GM23338 (cell line): ENCODE results near the gene DNASE1L1. TPM values are rescaled to one million over a fixed set of nuclear protein-coding genes. Genes with fewer than 3 reads are reported as not detected.

Source experiments
- ATAC-seq: fragments of 200-7000 bp; cut with Tn5 transposase; 3 replicates; pipeline ENCODE4 v1.9.1; 2020
- DNase-seq: peaks from one replicate; pipeline ENCODE4 v3.0.0-alpha.2; 2015; ENCODE audit warnings: low spot score
- H2AFZ ChIP-seq: fragments of 200-600 bp; sonication (generic); 2 replicates; pipeline ENCODE4 v1.8.0; 2016; ENCODE audit warnings: antibody characterized with exemption, mild to moderate bottlenecking, moderate library complexity
- H3F3A ChIP-seq: fragments of 200-600 bp; sonication (generic); replicated peaks from 2 replicates; pipeline ENCODE4 v1.8.0; 2017; ENCODE audit warnings: antibody characterized with exemption, mixed run types, low read depth
- H3K27ac ChIP-seq: fragments of 200-600 bp; sonication (generic); 2 replicates; pipeline ENCODE4 v1.6.1; 2016; ENCODE audit warnings: low read depth
- H3K27me3 ChIP-seq: fragments of 200-600 bp; sonication (generic); 2 replicates; pipeline ENCODE4 v1.8.0; 2016; ENCODE audit warnings: mild to moderate bottlenecking, mixed run types, moderate library complexity; ENCODE audit not compliant: insufficient read depth
- H3K36me3 ChIP-seq: fragments of 200-600 bp; sonication (generic); 2 replicates; pipeline ENCODE4 v1.8.0; 2016; ENCODE audit warnings: mild to moderate bottlenecking; ENCODE audit not compliant: insufficient read depth
- H3K4me1 ChIP-seq: fragments of 200-600 bp; sonication (generic); 2 replicates; pipeline ENCODE4 v1.8.0; 2016; ENCODE audit warnings: mild to moderate bottlenecking, moderate library complexity; ENCODE audit not compliant: insufficient read depth
- H3K4me2 ChIP-seq: fragments of 200-600 bp; sonication (generic); 2 replicates; pipeline ENCODE4 v1.7.1; 2017; ENCODE audit warnings: mixed run types
- H3K4me3 ChIP-seq: fragments of 200-600 bp; sonication (generic); 2 replicates; pipeline ENCODE4 v1.6.1; 2016; ENCODE audit warnings: mixed run types
- H3K79me2 ChIP-seq: fragments of 200-600 bp; sonication (generic); replicated peaks from 2 replicates; pipeline ENCODE4 v1.8.0; 2017; ENCODE audit warnings: mild to moderate bottlenecking; ENCODE audit not compliant: insufficient read depth
- H3K9me2 ChIP-seq: fragments of 200-600 bp; sonication (generic); 2 replicates; pipeline ENCODE4 v1.8.0; 2017; ENCODE audit not compliant: insufficient read depth
- H4K20me1 ChIP-seq: fragments of 200-600 bp; sonication (generic); replicated peaks from 2 replicates; pipeline ENCODE4 v1.8.0; 2017; ENCODE audit warnings: mild to moderate bottlenecking; ENCODE audit not compliant: insufficient read depth
- H3K27ac Mint-ChIP-seq: 2 replicates; pipeline ENCODE4 v1.8.0; 2020; ENCODE audit warnings: inconsistent platforms, mild to moderate bottlenecking, moderate library complexity, mixed read lengths
- H3K27me3 Mint-ChIP-seq: 3 replicates; pipeline ENCODE4 v1.8.0; 2022; ENCODE audit warnings: low read depth, mild to moderate bottlenecking, moderate library complexity, mixed read lengths, inconsistent platforms; ENCODE audit not compliant: insufficient read depth, poor library complexity
- H3K36me3 Mint-ChIP-seq: 3 replicates; pipeline ENCODE4 v1.8.0; 2021; ENCODE audit warnings: low read depth, mild to moderate bottlenecking, inconsistent platforms, moderate library complexity, mixed read lengths
- H3K4me1 Mint-ChIP-seq: 3 replicates; pipeline ENCODE4 v1.8.0; 2020; ENCODE audit warnings: mild to moderate bottlenecking, inconsistent platforms, mixed read lengths
- H3K4me3 Mint-ChIP-seq: 3 replicates; pipeline ENCODE4 v1.8.0; 2021; ENCODE audit warnings: moderate library complexity, mild to moderate bottlenecking, inconsistent platforms, mixed read lengths
- H3K9me3 Mint-ChIP-seq: 3 replicates; pipeline ENCODE4 v1.8.0; 2020; ENCODE audit warnings: moderate library complexity, mild to moderate bottlenecking, inconsistent platforms, mixed read lengths
- CREB1 ChIP-seq: fragments of 250-450 bp; sonication (Bioruptor Pico); IDR thresholded peaks from 2 replicates; pipeline ENCODE4 v1.5.0; 2020; ENCODE audit warnings: low read depth, mild to moderate bottlenecking, moderate library complexity
- CTCF ChIP-seq, 2 experiments: fragments of 200-600 bp in 1 of 2; sonication (generic) in 1 of 2; conservative IDR thresholded peaks; 2 replicates each; pipeline versions ENCODE4 v1.5.1 to v1.6.1; 2016 to 2017; ENCODE audit warnings: antibody characterized with exemption in 2 of 2, low read depth in 2 of 2, mild to moderate bottlenecking in 2 of 2, moderate library complexity in 1 of 2
- ETS1 ChIP-seq: IDR thresholded peaks from 2 replicates; pipeline ENCODE4 v1.6.1; 2016; ENCODE audit warnings: antibody characterized with exemption
- EZH2 ChIP-seq: fragments of 200-600 bp; sonication (generic); IDR thresholded peaks from one replicate; pipeline ENCODE4 v1.8.0; 2017; ENCODE audit warnings: antibody characterized with exemption, mild to moderate bottlenecking, low read depth; ENCODE audit not compliant: unreplicated experiment
- EZH2phosphoT487 ChIP-seq: fragments of 200-600 bp; sonication (generic); IDR thresholded peaks from one replicate; pipeline ENCODE4 v1.8.1; 2018; ENCODE audit warnings: antibody characterized with exemption; ENCODE audit not compliant: unreplicated experiment
- JUNB ChIP-seq: IDR thresholded peaks from one replicate; pipeline ENCODE4 v1.6.1; 2016; ENCODE audit warnings: antibody characterized with exemption; ENCODE audit not compliant: unreplicated experiment
- NANOG ChIP-seq: IDR thresholded peaks from 2 replicates; pipeline ENCODE4 v1.6.1; 2016; ENCODE audit warnings: antibody characterized with exemption, borderline replicate concordance
- POLR2AphosphoS5 ChIP-seq: IDR thresholded peaks from 2 replicates; pipeline ENCODE4 v1.6.1; 2016; ENCODE audit warnings: antibody characterized with exemption, low read depth
- REST ChIP-seq: IDR thresholded peaks from one replicate; pipeline ENCODE4 v1.6.1; 2018; ENCODE audit warnings: antibody characterized with exemption; ENCODE audit not compliant: unreplicated experiment
- STAT1 ChIP-seq: IDR thresholded peaks from one replicate; pipeline ENCODE4 v1.6.1; 2016; ENCODE audit warnings: antibody characterized with exemption; ENCODE audit not compliant: unreplicated experiment
- ZNF114 ChIP-seq: fragments of 250-450 bp; sonication (Bioruptor Pico); IDR thresholded peaks from 2 replicates; pipeline ENCODE4 v1.5.0; 2020; ENCODE audit warnings: mild to moderate bottlenecking, moderate library complexity
- ZNF331 ChIP-seq: fragments of 250-450 bp; sonication (Bioruptor Pico); IDR thresholded peaks from 2 replicates; pipeline ENCODE4 v1.5.0; 2020; ENCODE audit warnings: low read depth, mild to moderate bottlenecking, moderate library complexity
- ZNF462 ChIP-seq: fragments of 250-450 bp; sonication (Bioruptor Pico); IDR thresholded peaks from 2 replicates; pipeline ENCODE4 v1.5.0; 2020; ENCODE audit warnings: mild to moderate bottlenecking, moderate library complexity
- polyA plus RNA-seq: library from polyadenylated mRNA; unstranded; fragments of >200 nt; fragmentation: Nextera tagmentation; extraction: Ambion mirVana; gene quantifications from 2 replicates; pipeline ENCODE4 v1.2.1, GENCODE V29; 2016
- total RNA-seq: library from RNA; depleted of rRNA; stranded (reverse); fragments of >200 nt; shearing (Covaris generic); gene quantifications from 2 replicates; pipeline ENCODE4 v1.2.3, GENCODE V29; 2014

The DNASE1L1 gene
- total and polyA plus RNA-seq, 2 experiments from 2014 or later = 3.3 to 16.1 TPM

- Histone ChIP-seq H3K27ac (no peak overlapping the region), H3F3A (peaks cover 6% of the 10 kb centered on the region), H3K4me2 (no peak overlapping the region), H3K36me3 (peaks cover 17% of the 10 kb centered on the region), H3K9me2 (no peaks in the 10 kb centered on the region), H3K4me1 (no peaks in the 10 kb centered on the region), H2AFZ (no peak overlapping the region), H4K20me1 (no peaks in the 10 kb centered on the region), H3K4me3 (no peak overlapping the region), H3K27me3 (no peaks in the 10 kb centered on the region), H3K79me2 (no peaks in the 10 kb centered on the region)
- DNase-seq = no peak
- Mint-ChIP-seq H3K9me3 (no peaks in the 10 kb centered on the region; the same call in 2 of the 3 replicates), H3K27ac (no peak overlapping the region), H3K27me3 (peaks cover 2% of the 10 kb centered on the region), H3K4me1 (no peaks in the 10 kb centered on the region; the same call in 2 of the 3 replicates), H3K36me3 (peaks cover 73% of the 10 kb centered on the region), H3K4me3 (no peak overlapping the region)
- TF ChIP-seq EZH2phosphoT487 = no peak
- no peak for TF ChIP-seq EZH2
- no peak for TF ChIP-seq CTCF (conservative IDR thresholded peaks at IDR 0.05; ENCODE audit: low read depth in 2 of 2)
- no peak for TF ChIP-seq POLR2AphosphoS5
- TF ChIP-seq ZNF462 (CRISPR knock-in tag) = no peak
- TF ChIP-seq ETS1 = no peak
- TF ChIP-seq ZNF331 (CRISPR knock-in tag) = no peak
- TF ChIP-seq STAT1 = no peak
- no peak for TF ChIP-seq REST
- TF ChIP-seq JUNB = no peak
- no peak for TF ChIP-seq CREB1 (CRISPR knock-in tag)
- no peak for TF ChIP-seq ZNF114 (CRISPR knock-in tag)
- no peak for TF ChIP-seq NANOG
- no peak for ATAC-seq
Measured at GRCh38 chrX:154354516-154354915, 54.5 kb downstream of the DNASE1L1 start.
